Large intestine (tissue), 3 donors: Measurements from ENCODE around the gene OCA2. TPM values are rescaled to one million over a fixed set of nuclear protein-coding genes. Genes with fewer than 3 reads are reported as not detected.

ENCODE experiments used
- DNase-seq, 2 donors: peaks; one replicate each; pipeline versions ENCODE4 v3.0.0 to v3.0.0-alpha.2; 2013
- H3K27ac ChIP-seq: one replicate; pipeline ENCODE4 v1.5.1; 2013; ENCODE audit warnings: low read length
- H3K27me3 ChIP-seq: 2 replicates; pipeline ENCODE4 v1.6.1; 2013; ENCODE audit warnings: low read length; ENCODE audit not compliant: control insufficient read depth, insufficient read depth
- H3K36me3 ChIP-seq: 2 replicates; pipeline ENCODE4 v1.6.1; 2013; ENCODE audit warnings: low read length; ENCODE audit not compliant: control insufficient read depth, insufficient read depth
- H3K4me1 ChIP-seq: one replicate; pipeline ENCODE4 v1.6.1; 2013; ENCODE audit warnings: low read length; ENCODE audit not compliant: control insufficient read depth, insufficient read depth
- H3K4me3 ChIP-seq: one replicate; pipeline ENCODE4 v1.5.1; 2013; ENCODE audit warnings: low read length
- H3K9me3 ChIP-seq: one replicate; pipeline ENCODE4 v1.6.1; 2013; ENCODE audit warnings: mild to moderate bottlenecking, low read depth, low read length, moderate library complexity; ENCODE audit not compliant: control insufficient read depth
- WGBS: methylation state at CpG from one replicate; pipeline ENCODE4 v1.1.5; 2013; ENCODE audit warnings: low lambda C conversion rate; ENCODE audit not compliant: insufficient coverage; 5-methylcytosine and 5-hydroxymethylcytosine counted together
- polyA plus RNA-seq: library from polyadenylated mRNA; unstranded; fragments of 120-200 nt; gene quantifications from one replicate; pipeline ENCODE4 v1.2.1, GENCODE V29; 2013

The OCA2 gene
- polyA plus RNA-seq, 1 donor = 6.5 TPM

GRCh38 chr15:28094732-28095521 lies 4.2 kb downstream of the OCA2 start:
- no CpG with 5 or more reads among the region's 76 CpGs for WGBS
- H3K4me1 ChIP-seq = peaks cover 21% of the 10 kb centered on the region
- DNase-seq = peak; percentile 74 to 86
- H3K9me3 ChIP-seq = peaks cover 2% of the 10 kb centered on the region
- peaks cover 48% of the 10 kb centered on the region for H3K27me3 ChIP-seq
- no peaks in the 10 kb centered on the region for H3K36me3 ChIP-seq
- peak overlapping the region; percentile 50 for H3K4me3 ChIP-seq
- H3K27ac ChIP-seq = peak overlapping the region; percentile 93

- 100% methylated on average over 1 of the region's 20 CpGs for WGBS
- peak overlapping the region; percentile 30 for H3K4me3 ChIP-seq
- H3K4me1 ChIP-seq = peaks cover 19% of the 10 kb centered on the region
- no peaks in the 10 kb centered on the region for H3K36me3 ChIP-seq
- H3K9me3 ChIP-seq = peaks cover 2% of the 10 kb centered on the region
- peak overlapping the region; percentile 72 for H3K27ac ChIP-seq
- H3K27me3 ChIP-seq = peaks cover 44% of the 10 kb centered on the region
- peak in 1 of 2 donors; percentile 51 for DNase-seq
These were observed 5.2 kb downstream of the OCA2 start for GRCh38 chr15:28093752-28094535.

GRCh38 chr15:28091313-28091712 lies 7.8 kb downstream of the OCA2 start:
- WGBS = no CpG with 5 or more reads among the region's 2 CpGs

GRCh38 chr15:28086175-28086703 lies 12.9 kb downstream of the OCA2 start:
- peaks cover 20% of the 10 kb centered on the region for H3K4me1 ChIP-seq
- no peaks in the 10 kb centered on the region for H3K27me3 ChIP-seq
- DNase-seq = peak; percentile 63 to 66
- H3K9me3 ChIP-seq = peaks cover 6% of the 10 kb centered on the region
- WGBS = no CpG with 5 or more reads among the region's 2 CpGs
- H3K27ac ChIP-seq = peak overlapping the region; percentile 29
- no peaks in the 10 kb centered on the region for H3K36me3 ChIP-seq
- H3K4me3 ChIP-seq = no peak overlapping the region

More at GRCh38 chr15:28091313-28091712, 7.8 kb downstream of the OCA2 start:
- peaks cover 20% of the 10 kb centered on the region for H3K27me3 ChIP-seq
- H3K4me1 ChIP-seq = peaks cover 10% of the 10 kb centered on the region
- no peak overlapping the region for H3K27ac ChIP-seq
- DNase-seq = no peak
- H3K4me3 ChIP-seq = no peak overlapping the region
- H3K36me3 ChIP-seq = no peaks in the 10 kb centered on the region
- H3K9me3 ChIP-seq = no peaks in the 10 kb centered on the region

GRCh38 chr15:28085489-28086174 lies 13.5 kb downstream of the OCA2 start:
- H3K27me3 ChIP-seq = no peaks in the 10 kb centered on the region
- no CpG with 5 or more reads among the region's 4 CpGs for WGBS
- no peaks in the 10 kb centered on the region for H3K36me3 ChIP-seq

GRCh38 chr15:28084547-28084946 lies 14.6 kb downstream of the OCA2 start:
- Histone ChIP-seq H3K4me3 (no peak overlapping the region), H3K36me3 (no peaks in the 10 kb centered on the region), H3K9me3 (peaks cover 6% of the 10 kb centered on the region), H3K27ac (peak overlapping the region; percentile 89), H3K27me3 (no peaks in the 10 kb centered on the region), H3K4me1 (peaks cover 20% of the 10 kb centered on the region)
- no CpG with 5 or more reads among the region's 3 CpGs for WGBS
- peak in 1 of 2 donors; percentile 30 for DNase-seq

More at GRCh38 chr15:28085489-28086174, 13.5 kb downstream of the OCA2 start:
- H3K9me3 ChIP-seq = peaks cover 6% of the 10 kb centered on the region
- no peak for DNase-seq
- peaks cover 20% of the 10 kb centered on the region for H3K4me1 ChIP-seq
- H3K27ac ChIP-seq = no peak overlapping the region
- H3K4me3 ChIP-seq = no peak overlapping the region

- Histone ChIP-seq H3K27ac (peak overlapping the region; percentile 89), H3K36me3 (no peaks in the 10 kb centered on the region), H3K4me1 (peaks cover 20% of the 10 kb centered on the region), H3K9me3 (peaks cover 6% of the 10 kb centered on the region), H3K27me3 (no peaks in the 10 kb centered on the region), H3K4me3 (no peak overlapping the region)
- peak; percentile 90 to 95 for DNase-seq
- 16% methylated on average over 3 of the region's 11 CpGs for WGBS
These were observed 16.0 kb downstream of the OCA2 start for GRCh38 chr15:28082891-28083684.

GRCh38 chr15:28081594-28081993 lies 17.5 kb downstream of the OCA2 start:
- WGBS = no CpG with 5 or more reads among the region's 20 CpGs
- Histone ChIP-seq H3K9me3 (peaks cover 6% of the 10 kb centered on the region), H3K27ac (no peak overlapping the region)

GRCh38 chr15:28080386-28080785 lies 18.7 kb downstream of the OCA2 start:
- H3K4me3 ChIP-seq = no peak overlapping the region
- peaks cover 6% of the 10 kb centered on the region for H3K9me3 ChIP-seq
- no CpG with 5 or more reads among the region's 8 CpGs for WGBS
- H3K4me1 ChIP-seq = peaks cover 20% of the 10 kb centered on the region
- H3K27ac ChIP-seq = no peak overlapping the region
- no peak for DNase-seq
- no peaks in the 10 kb centered on the region for H3K27me3 ChIP-seq
- H3K36me3 ChIP-seq = no peaks in the 10 kb centered on the region

More at GRCh38 chr15:28081594-28081993, 17.5 kb downstream of the OCA2 start:
- Histone ChIP-seq H3K27me3 (no peaks in the 10 kb centered on the region), H3K4me1 (peaks cover 20% of the 10 kb centered on the region), H3K36me3 (no peaks in the 10 kb centered on the region), H3K4me3 (no peak overlapping the region)
- no peak for DNase-seq
